ENCODE results near the gene LMO7.
"Not testable (repeated sequence)": the region's sequence is repeated elsewhere in the genome, so short reads cannot be mapped to it uniquely, and the experiment has no call there.

- not testable (repeated sequence) for TF ChIP-seq POLR2A (IDR thresholded peaks at IDR 0.05; ENCODE audit: low read depth, low read length); POLR2AphosphoS5 (IDR thresholded peaks at IDR 0.05; ENCODE audit: low read depth, low read length); TAF1 (IDR thresholded peaks at IDR 0.05; ENCODE audit: borderline replicate concordance, low read depth, low read length)
Measured at GRCh38 chr13:75743072-75743471, 106.9 kb downstream of the LMO7 start.

All from GM12892 (cell line).